ENCODE measurements around the gene PRKN. TPM values are rescaled to one million over a fixed set of nuclear protein-coding genes. Genes with fewer than 3 reads are reported as not detected.

PRKN gene
- total and polyA plus RNA-seq, 2 experiments from 2014 or later: 11.7 to 28.1 TPM

- TF ChIP-seq, protein P1, sequence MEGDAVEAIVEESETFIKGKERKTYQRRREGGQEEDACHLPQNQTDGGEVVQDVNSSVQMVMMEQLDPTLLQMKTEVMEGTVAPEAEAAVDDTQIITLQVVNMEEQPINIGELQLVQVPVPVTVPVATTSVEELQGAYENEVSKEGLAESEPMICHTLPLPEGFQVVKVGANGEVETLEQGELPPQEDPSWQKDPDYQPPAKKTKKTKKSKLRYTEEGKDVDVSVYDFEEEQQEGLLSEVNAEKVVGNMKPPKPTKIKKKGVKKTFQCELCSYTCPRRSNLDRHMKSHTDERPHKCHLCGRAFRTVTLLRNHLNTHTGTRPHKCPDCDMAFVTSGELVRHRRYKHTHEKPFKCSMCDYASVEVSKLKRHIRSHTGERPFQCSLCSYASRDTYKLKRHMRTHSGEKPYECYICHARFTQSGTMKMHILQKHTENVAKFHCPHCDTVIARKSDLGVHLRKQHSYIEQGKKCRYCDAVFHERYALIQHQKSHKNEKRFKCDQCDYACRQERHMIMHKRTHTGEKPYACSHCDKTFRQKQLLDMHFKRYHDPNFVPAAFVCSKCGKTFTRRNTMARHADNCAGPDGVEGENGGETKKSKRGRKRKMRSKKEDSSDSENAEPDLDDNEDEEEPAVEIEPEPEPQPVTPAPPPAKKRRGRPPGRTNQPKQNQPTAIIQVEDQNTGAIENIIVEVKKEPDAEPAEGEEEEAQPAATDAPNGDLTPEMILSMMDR (IDR thresholded peaks at IDR 0.05; ENCODE audit: low read depth, low read length): no peak
- H3K4me1 ChIP-seq (ENCODE audit: low read depth): no peaks in the 10 kb centered on the region
- DNase-seq (ENCODE audit: low read depth in 1 of 2, low spot score in 1 of 2): no peak
- H3K36me3 ChIP-seq: no peaks in the 10 kb centered on the region
- H3K4me3 ChIP-seq: no peak overlapping the region
- no peaks in the 10 kb centered on the region for H3K9me3 ChIP-seq (ENCODE audit: low read depth)
- no peaks in the 10 kb centered on the region for H3K27me3 ChIP-seq
- H3K27ac ChIP-seq: no peak overlapping the region
Observed at GRCh38 chr6:162580619-162581018, 146.9 kb downstream of the PRKN start.

- TF ChIP-seq, protein P1 (IDR thresholded peaks at IDR 0.05; ENCODE audit: low read depth, low read length): no peak
- no peak for DNase-seq (ENCODE audit: low read depth in 1 of 2, low spot score in 1 of 2)
- H3K9me3 ChIP-seq (ENCODE audit: low read depth): no peaks in the 10 kb centered on the region
- H3K27me3 ChIP-seq: no peaks in the 10 kb centered on the region
- no peak overlapping the region for H3K27ac ChIP-seq
- H3K4me3 ChIP-seq: no peak overlapping the region
- no peaks in the 10 kb centered on the region for H3K4me1 ChIP-seq (ENCODE audit: low read depth)
- H3K36me3 ChIP-seq: no peaks in the 10 kb centered on the region
Observed at GRCh38 chr6:162576016-162576415, 151.6 kb downstream of the PRKN start.

DNA sequence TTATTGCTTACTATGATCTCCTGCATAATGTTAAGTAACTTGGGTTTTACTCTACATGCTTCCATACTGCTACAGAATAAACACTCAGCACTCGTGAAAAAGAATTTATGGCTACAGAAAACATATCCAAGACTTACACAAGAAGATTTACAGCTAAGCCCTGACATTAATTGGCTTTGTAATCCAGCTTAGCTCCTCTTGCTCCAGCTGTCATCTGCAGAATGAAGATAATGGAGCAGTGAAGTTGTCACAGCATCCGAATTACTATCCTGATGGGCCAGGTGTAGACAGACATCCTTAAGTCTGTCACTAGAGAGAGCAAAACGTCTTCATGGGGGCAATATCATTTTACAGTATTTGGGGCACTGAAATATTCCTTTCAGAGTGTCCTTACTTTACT, 155.3 kb downstream of the PRKN start:
- Histone ChIP-seq H3K4me3 (no peak overlapping the region), H3K27me3 (no peaks in the 10 kb centered on the region), H3K9me3 (ENCODE audit: low read depth) (no peaks in the 10 kb centered on the region), H3K27ac (no peak overlapping the region), H3K4me1 (ENCODE audit: low read depth) (no peaks in the 10 kb centered on the region), H3K36me3 (no peaks in the 10 kb centered on the region)
- no peak for DNase-seq (ENCODE audit: low read depth in 1 of 2, low spot score in 1 of 2)
- TF ChIP-seq, protein P1 (IDR thresholded peaks at IDR 0.05; ENCODE audit: low read depth, low read length): no peak

GRCh38 chr6:162568266-162568665, 159.3 kb downstream of the PRKN start:
- Histone ChIP-seq H3K36me3 (no peaks in the 10 kb centered on the region), H3K4me3 (no peak overlapping the region), H3K9me3 (ENCODE audit: low read depth) (no peaks in the 10 kb centered on the region), H3K27me3 (no peaks in the 10 kb centered on the region), H3K27ac (no peak overlapping the region), H3K4me1 (ENCODE audit: low read depth) (no peaks in the 10 kb centered on the region)
- TF ChIP-seq, protein P1 (IDR thresholded peaks at IDR 0.05; ENCODE audit: low read depth, low read length): no peak
- DNase-seq (ENCODE audit: low read depth in 1 of 2, low spot score in 1 of 2): no peak

- TF ChIP-seq, protein P1 (IDR thresholded peaks at IDR 0.05; ENCODE audit: low read depth, low read length): no peak
Observed at GRCh38 chr6:162562041-162562440, 165.5 kb downstream of the PRKN start.

DNA sequence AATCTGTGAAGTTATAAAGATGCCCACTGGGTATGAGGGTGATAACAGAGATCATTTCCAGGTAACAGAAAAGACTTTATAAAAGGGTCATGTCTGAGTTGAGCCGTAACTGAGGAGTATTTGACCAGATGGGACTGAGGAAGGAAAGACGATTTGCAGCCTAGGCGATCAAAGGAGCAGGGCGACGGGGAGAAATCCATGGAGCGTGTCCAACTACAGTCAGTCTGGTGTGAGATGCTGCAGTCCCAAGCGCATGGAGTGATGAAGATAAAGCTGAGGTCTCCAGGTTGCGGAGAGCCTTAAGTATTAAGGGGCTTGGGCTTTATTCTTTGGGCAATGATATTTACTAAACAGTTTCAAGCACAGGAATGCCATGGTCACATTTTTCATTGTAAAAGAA, 166.7 kb downstream of the PRKN start:
- Histone ChIP-seq H3K27me3 (no peaks in the 10 kb centered on the region), H3K36me3 (no peaks in the 10 kb centered on the region), H3K4me3 (no peak overlapping the region), H3K4me1 (ENCODE audit: low read depth) (no peaks in the 10 kb centered on the region), H3K9me3 (ENCODE audit: low read depth) (no peaks in the 10 kb centered on the region), H3K27ac (no peak overlapping the region)
- no peak for DNase-seq (ENCODE audit: low read depth in 1 of 2, low spot score in 1 of 2)
- TF ChIP-seq, protein P1 (IDR thresholded peaks at IDR 0.05; ENCODE audit: low read depth, low read length): no peak

More at GRCh38 chr6:162562041-162562440, 165.5 kb downstream of the PRKN start:
- H3K27me3 ChIP-seq: no peaks in the 10 kb centered on the region
- no peaks in the 10 kb centered on the region for H3K4me1 ChIP-seq (ENCODE audit: low read depth)
- H3K9me3 ChIP-seq (ENCODE audit: low read depth): no peaks in the 10 kb centered on the region
- H3K27ac ChIP-seq: no peak overlapping the region
- H3K4me3 ChIP-seq: no peak overlapping the region
- DNase-seq (ENCODE audit: low read depth in 1 of 2, low spot score in 1 of 2): no peak
- no peaks in the 10 kb centered on the region for H3K36me3 ChIP-seq
